A549 (cell line): Measurements from ENCODE around the gene PIWIL4. TPM values are rescaled to one million over a fixed set of nuclear protein-coding genes. Genes with fewer than 3 reads are reported as not detected.

ENCODE experiments used
- ATAC-seq, 2 experiments: fragments of 200-7000 bp in 1 of 2; fragments of >200 bp in 1 of 2; cut with Nextera tagmentation in 1 of 2; cut with Tn5 transposase in 1 of 2; 3 replicates each; pipeline versions ENCODE4 v1.8.0 to v1.9.1; 2018 to 2020; ENCODE audit warnings: mild to moderate bottlenecking in 1 of 2, moderate library complexity in 1 of 2
- CTCF ChIA-PET: fragments of 300-600 bp; sonication (Branson Sonifier 250); formaldehyde crosslinking; extraction: SDS; loops from one replicate; lab custom pipeline; 2021; ENCODE audit warnings: antibody characterized with exemption, inconsistent platforms; lab: Yijun Ruan, JAX
- POLR2A ChIA-PET: fragments of 350-600 bp; formaldehyde crosslinking; extraction: SDS; loops from one replicate; lab custom pipeline; 2021; ENCODE audit warnings: antibody characterized with exemption, inconsistent platforms; lab: Yijun Ruan, JAX
- DNase-seq, 2 experiments: peaks; one replicate each; pipeline versions ENCODE4 v3.0.0 to v3.0.0-alpha.2; 2011 to 2016; ENCODE audit warnings: low read depth in 1 of 2, low spot score in 1 of 2
- FAIRE-seq: peaks from 2 replicates; lab custom pipeline; 2011; peaks lifted over from hg19 to GRCh38; lab: Jason Lieb, UNC
- H3K27ac ChIP-seq, 2 experiments: fragments of >200 bp; sonication (Bioruptor Twin); formaldehyde crosslinking; 3 replicates each; pipeline ENCODE4 v1.5.1; 2016 to 2017
- H3K4me1 ChIP-seq: fragments of >200 bp; sonication (Bioruptor Twin); formaldehyde crosslinking; 3 replicates; pipeline ENCODE4 v1.6.1; 2016
- H3K4me2 ChIP-seq: fragments of >200 bp; sonication (Bioruptor Twin); formaldehyde crosslinking; 3 replicates; pipeline ENCODE4 v1.6.1; 2016
- H3K4me3 ChIP-seq: fragments of >200 bp; sonication (Bioruptor Twin); formaldehyde crosslinking; 3 replicates; pipeline ENCODE4 v1.5.1; 2016
- H3K9me3 ChIP-seq: fragments of >200 bp; sonication (Bioruptor Twin); formaldehyde crosslinking; 3 replicates; pipeline ENCODE4 v1.6.1; 2016
- ATOH8 ChIP-seq: fragments of 250-450 bp; sonication (Bioruptor Pico); IDR thresholded peaks from 2 replicates; pipeline ENCODE4 v1.5.0; 2020; ENCODE audit warnings: low read depth, mild to moderate bottlenecking, moderate library complexity
- CEBPB ChIP-seq, 2 experiments: fragments of >200 bp in 1 of 2; sonication (Bioruptor Twin) in 1 of 2; formaldehyde crosslinking in 1 of 2; IDR thresholded peaks; 2 replicates each; pipeline ENCODE4 v1.6.1; 2012 to 2016
- FOSL2 ChIP-seq, 2 experiments: fragments of 450-650 bp in 1 of 2; fragments of >200 bp in 1 of 2; sonication (Bioruptor Twin) in 1 of 2; formaldehyde crosslinking; IDR thresholded peaks; 2 replicates each; pipeline versions ENCODE4 v1.5.0 to v1.6.1; 2016 to 2020; ENCODE audit warnings: mild to moderate bottlenecking in 1 of 2, moderate library complexity in 1 of 2
- HOXA7 ChIP-seq: fragments of 250-450 bp; sonication (Bioruptor Pico); IDR thresholded peaks from 2 replicates; pipeline ENCODE4 v1.5.0; 2020; ENCODE audit warnings: mild to moderate bottlenecking, moderate library complexity
- HOXB5 ChIP-seq: fragments of 250-450 bp; sonication (Bioruptor Pico); IDR thresholded peaks from 2 replicates; pipeline ENCODE4 v1.5.0; 2020; ENCODE audit warnings: mild to moderate bottlenecking, moderate library complexity
- JUNB ChIP-seq: fragments of >200 bp; sonication (Bioruptor Twin); formaldehyde crosslinking; IDR thresholded peaks from 2 replicates; pipeline ENCODE4 v1.6.1; 2016
- KDM1A ChIP-seq: fragments of 200-600 bp; sonication (generic); IDR thresholded peaks from 2 replicates; pipeline ENCODE4 v1.6.1; 2016; ENCODE audit warnings: low read depth, mild to moderate bottlenecking
- MAFK ChIP-seq: fragments of 450-650 bp; IDR thresholded peaks from 2 replicates; pipeline ENCODE4 v1.6.1; 2014; ENCODE audit not compliant: partially characterized antibody
- PHF8 ChIP-seq: fragments of 200-600 bp; sonication (generic); IDR thresholded peaks from 2 replicates; pipeline ENCODE4 v1.6.1; 2016; ENCODE audit warnings: low read depth, mild to moderate bottlenecking, antibody characterized with exemption, moderate library complexity, borderline replicate concordance
- POLR2AphosphoS2 ChIP-seq: conservative IDR thresholded peaks from 2 replicates; pipeline ENCODE4 v1.6.1; 2012; ENCODE audit warnings: low read length, improper control_type of control experiment, inconsistent platforms
- RARB ChIP-seq: fragments of 250-450 bp; sonication (Bioruptor Pico); IDR thresholded peaks from 2 replicates; pipeline ENCODE4 v1.8.0; 2021; ENCODE audit warnings: mild to moderate bottlenecking, moderate library complexity
- SMC3 ChIP-seq: fragments of >200 bp; sonication (Bioruptor Twin); formaldehyde crosslinking; IDR thresholded peaks from 3 replicates; pipeline ENCODE4 v1.6.1; 2018; ENCODE audit warnings: inconsistent platforms
- ZC3H11A ChIP-seq: fragments of 450-650 bp; IDR thresholded peaks from 2 replicates; pipeline ENCODE4 v1.6.1; 2014; ENCODE audit warnings: antibody characterized with exemption, mild to moderate bottlenecking
- ZSCAN20 ChIP-seq: fragments of 250-450 bp; sonication (Bioruptor Pico); IDR thresholded peaks from 2 replicates; pipeline ENCODE4 v1.8.0; 2022; ENCODE audit warnings: mild to moderate bottlenecking, moderate library complexity
- WGBS: methylation state at CpG from one replicate; pipeline ENCODE4 v1.1.6; 2017; ENCODE audit errors: missing lambda C conversion rate; 5-methylcytosine and 5-hydroxymethylcytosine counted together
- polyA plus RNA-seq, 4 experiments: library from polyadenylated mRNA; depleted of rRNA in 3 of 4; stranded (reverse); fragments of >200 nt; fragmentation: RNase III in 1 of 4; extraction: RNeasy Plus Mini Kit Qiagen cat#74134 plus additional on column Dnase treatment in 1 of 4; gene quantifications; 2 replicates in 3 of 4; 3 replicates in 1 of 4; pipeline ENCODE4 v1.2.3, GENCODE V29; 2011 to 2017
- TF ChIP-seq, protein P1 (sequence below): IDR thresholded peaks from 2 replicates; pipeline ENCODE4 v1.6.1; 2012; ENCODE audit warnings: low read depth, borderline replicate concordance
- TF ChIP-seq, protein P2 (sequence below): IDR thresholded peaks from 2 replicates; pipeline ENCODE4 v1.6.1; 2012

Gene PIWIL4
- polyA plus RNA-seq, 2 of the 4 experiments (the other 2 are of a cell fraction): 0.28 to 0.35 TPM

GRCh38 chr11:94599510-94599909, 32.3 kb downstream of the PIWIL4 start:
- WGBS: 80% methylated on average over 3 of the region's 3 CpGs

GRCh38 chr11:94602430-94603372, 35.5 kb downstream of the PIWIL4 start:
- DNase-seq: peak; percentile 28 to 41
- ChIA-PET CTCF (interaction anchor here (1.6 to 3.3 kb wide), 2 partner anchors 11 to 20 kb away, joined by 3 to 12 read pairs; no protein-coding TSS in a partner anchor), POLR2A (no interaction called here)
- Histone ChIP-seq H3K9me3 (no peaks in the 10 kb centered on the region), H3K27ac (peak overlapping the region; percentile 50 to 62), H3K4me3 (0 out of 3 replicates have a peak overlapping the region, but pooled peaks have one; percentile 5), H3K4me1 (peaks cover 29% of the 10 kb centered on the region), H3K4me2 (peak overlapping the region; percentile 72)
- peak; percentile 85 to 98 for ATAC-seq
- FAIRE-seq: peak; percentile 7
- TF ChIP-seq FOSL2 (IDR thresholded peaks at IDR 0.05) (no peak), FOSL2 (CRISPR knock-in tag; IDR thresholded peaks at IDR 0.05) (peak; percentile 38; the same call in 1 of the 2 replicates), ATOH8 (CRISPR knock-in tag) (no peak)
- WGBS: 12% methylated on average over 7 of the region's 8 CpGs

More at GRCh38 chr11:94599510-94599909, 32.3 kb downstream of the PIWIL4 start:
- no peaks in the 10 kb centered on the region for H3K9me3 ChIP-seq
- no peak for TF ChIP-seq CEBPB (IDR thresholded peaks at IDR 0.05)
- POLR2A ChIA-PET: no interaction called here
- no peak overlapping the region for H3K27ac ChIP-seq
- H3K4me3 ChIP-seq: no peak overlapping the region
- H3K4me2 ChIP-seq: no peak overlapping the region
- peaks cover 28% of the 10 kb centered on the region for H3K4me1 ChIP-seq
- no peak for DNase-seq
- FAIRE-seq: no peak
- ATAC-seq: no peak
- CTCF ChIA-PET: interaction anchor here (1.9 kb wide), 1 partner anchor 11 kb away, joined by 4 read pairs; no protein-coding TSS in a partner anchor

DNA sequence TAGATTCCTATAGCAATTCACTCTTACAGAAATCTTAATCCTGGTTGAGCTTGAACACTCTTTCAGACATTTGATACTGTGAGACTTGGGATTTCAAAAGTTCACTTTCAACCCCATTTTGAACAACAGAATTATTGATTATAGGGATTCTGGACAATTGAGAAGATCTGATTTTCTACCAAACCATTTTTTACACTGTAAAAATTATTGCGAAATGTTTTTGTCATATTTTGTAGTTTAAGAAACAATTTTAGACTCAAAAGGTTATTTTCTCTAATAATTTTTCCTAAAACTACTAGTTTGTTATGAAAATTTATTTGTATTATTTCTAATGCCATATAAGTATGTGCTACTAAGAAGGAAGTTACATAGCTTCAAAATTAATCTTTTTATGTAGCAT, 36.4 kb downstream of the PIWIL4 start:
- ChIA-PET CTCF (interaction anchor here (1.6 to 3.3 kb wide), 2 partner anchors 12 to 19 kb away, joined by 3 to 12 read pairs; no protein-coding TSS in a partner anchor), POLR2A (no interaction called here)
- Histone ChIP-seq H3K4me1 (peaks cover 29% of the 10 kb centered on the region), H3K27ac (peak overlapping the region in 1 of 2 experiments; percentile 62; a peak in 1 of 6 replicates), H3K4me3 (no peak overlapping the region), H3K4me2 (peak overlapping the region; percentile 72; the same call in 2 of the 3 replicates), H3K9me3 (no peaks in the 10 kb centered on the region)
- no peak for FAIRE-seq
- WGBS: 84% methylated on average over 1 of the region's 1 CpG
- no peak for TF ChIP-seq PHF8
- TF ChIP-seq POLR2AphosphoS2: no peak
- TF ChIP-seq JUNB: no peak
- TF ChIP-seq, protein P1, sequence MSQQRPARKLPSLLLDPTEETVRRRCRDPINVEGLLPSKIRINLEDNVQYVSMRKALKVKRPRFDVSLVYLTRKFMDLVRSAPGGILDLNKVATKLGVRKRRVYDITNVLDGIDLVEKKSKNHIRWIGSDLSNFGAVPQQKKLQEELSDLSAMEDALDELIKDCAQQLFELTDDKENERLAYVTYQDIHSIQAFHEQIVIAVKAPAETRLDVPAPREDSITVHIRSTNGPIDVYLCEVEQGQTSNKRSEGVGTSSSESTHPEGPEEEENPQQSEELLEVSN: no peak
- TF ChIP-seq HOXA7 (CRISPR knock-in tag): no peak
- no peak for TF ChIP-seq KDM1A
- TF ChIP-seq RARB (CRISPR knock-in tag): no peak
- no peak for TF ChIP-seq MAFK
- no peak for TF ChIP-seq FOSL2 (IDR thresholded peaks at IDR 0.05)
- TF ChIP-seq FOSL2 (CRISPR knock-in tag; IDR thresholded peaks at IDR 0.05): no peak
- no peak for TF ChIP-seq ZSCAN20
- TF ChIP-seq, protein P2, sequence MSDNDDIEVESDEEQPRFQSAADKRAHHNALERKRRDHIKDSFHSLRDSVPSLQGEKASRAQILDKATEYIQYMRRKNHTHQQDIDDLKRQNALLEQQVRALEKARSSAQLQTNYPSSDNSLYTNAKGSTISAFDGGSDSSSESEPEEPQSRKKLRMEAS: no peak
- TF ChIP-seq ZC3H11A: no peak
- TF ChIP-seq SMC3: no peak
- no peak for TF ChIP-seq HOXB5 (CRISPR knock-in tag)
- no peak for ATAC-seq
- DNase-seq: no peak

- TF ChIP-seq HOXA7 (CRISPR knock-in tag): no peak
- no peak overlapping the region for H3K27ac ChIP-seq
- ChIA-PET CTCF (interaction anchor here (3.3 kb wide), 1 partner anchor 18 kb away, joined by 12 read pairs; no protein-coding TSS in a partner anchor), POLR2A (no interaction called here)
- H3K4me2 ChIP-seq: no peak overlapping the region
- FAIRE-seq (no peak), DNase-seq (no peak), ATAC-seq (no peak)
- H3K4me1 ChIP-seq: peaks cover 29% of the 10 kb centered on the region
- no peaks in the 10 kb centered on the region for H3K9me3 ChIP-seq
- WGBS: 57% methylated on average over 3 of the region's 3 CpGs
- no peak overlapping the region for H3K4me3 ChIP-seq
Measured at GRCh38 chr11:94604482-94604881, 37.3 kb downstream of the PIWIL4 start.
